Kidney glomerular epithelial cell (primary cell): ENCODE results near the gene DCDC2B.
A peak's percentile ranks its signal among the peaks of the same experiment; 100 is the strongest.

Experiments
- DNase-seq: peaks from one replicate; lab custom pipeline; 2025; lab: John Stamatoyannopoulos, UW

Gene DCDC2B

GRCh38 chr1:32223683-32224082 is 14.8 kb downstream of the DCDC2B start:
- DNase-seq, result no peak

- no peak for DNase-seq
Measured at GRCh38 chr1:32224285-32224684, 15.4 kb downstream of the DCDC2B start.

GRCh38 chr1:32228771-32229170 is 19.9 kb downstream of the DCDC2B start:
- DNase-seq, result no peak

GRCh38 chr1:32231843-32232432 is 23.0 kb downstream of the DCDC2B start:
- DNase-seq, result no peak

- no peak for DNase-seq
Measured at GRCh38 chr1:32232558-32233304, 23.8 kb downstream of the DCDC2B start.

- no peak for DNase-seq
Measured at GRCh38 chr1:32234792-32235191, 25.9 kb downstream of the DCDC2B start.

GRCh38 chr1:32239337-32239736 is 30.4 kb downstream of the DCDC2B start:
- no peak for DNase-seq

GRCh38 chr1:32239790-32240139 is 30.9 kb downstream of the DCDC2B start:
- no peak for DNase-seq

- no peak for DNase-seq
Measured at GRCh38 chr1:32240140-32240951, 31.5 kb downstream of the DCDC2B start.

GRCh38 chr1:32241001-32241763 is 32.3 kb downstream of the DCDC2B start:
- no peak for DNase-seq

GRCh38 chr1:32242341-32242851 is 33.5 kb downstream of the DCDC2B start:
- no peak for DNase-seq

- no peak for DNase-seq
Measured at GRCh38 chr1:32246888-32247273, 38.0 kb downstream of the DCDC2B start, which contains the start of gene FAM167B. Gene FAM167B, plus strand, starts transcription at chr1:32247222. Its CDS starts 200 bp downstream, at chr1:32247422.

- no peak for DNase-seq
Measured at GRCh38 chr1:32247452-32247851, 38.6 kb downstream of the DCDC2B start.

- DNase-seq, result peak; percentile 17
Measured at GRCh38 chr1:32247983-32248889, 39.3 kb downstream of the DCDC2B start.

GRCh38 chr1:32249831-32250525 is 41.1 kb downstream of the DCDC2B start:
- peak; percentile 45 for DNase-seq

GRCh38 chr1:32250893-32251716 is 42.2 kb downstream of the DCDC2B start, which contains the start of gene LCK:
Gene LCK, plus strand, starts transcription at chr1:32251265. Its CDS starts 23,065 bp downstream, at chr1:32274330.
- no peak for DNase-seq

GRCh38 chr1:32255072-32256071 is 46.5 kb downstream of the DCDC2B start:
- DNase-seq, result no peak
